ENCODE results near the gene CALML6. TPM values are rescaled to one million over a fixed set of nuclear protein-coding genes. Genes with fewer than 3 reads are reported as not detected.

The CALML6 gene
- total RNA-seq, 2 experiments from 2014 or later, result 0.21 to 0.42 TPM

DNA sequence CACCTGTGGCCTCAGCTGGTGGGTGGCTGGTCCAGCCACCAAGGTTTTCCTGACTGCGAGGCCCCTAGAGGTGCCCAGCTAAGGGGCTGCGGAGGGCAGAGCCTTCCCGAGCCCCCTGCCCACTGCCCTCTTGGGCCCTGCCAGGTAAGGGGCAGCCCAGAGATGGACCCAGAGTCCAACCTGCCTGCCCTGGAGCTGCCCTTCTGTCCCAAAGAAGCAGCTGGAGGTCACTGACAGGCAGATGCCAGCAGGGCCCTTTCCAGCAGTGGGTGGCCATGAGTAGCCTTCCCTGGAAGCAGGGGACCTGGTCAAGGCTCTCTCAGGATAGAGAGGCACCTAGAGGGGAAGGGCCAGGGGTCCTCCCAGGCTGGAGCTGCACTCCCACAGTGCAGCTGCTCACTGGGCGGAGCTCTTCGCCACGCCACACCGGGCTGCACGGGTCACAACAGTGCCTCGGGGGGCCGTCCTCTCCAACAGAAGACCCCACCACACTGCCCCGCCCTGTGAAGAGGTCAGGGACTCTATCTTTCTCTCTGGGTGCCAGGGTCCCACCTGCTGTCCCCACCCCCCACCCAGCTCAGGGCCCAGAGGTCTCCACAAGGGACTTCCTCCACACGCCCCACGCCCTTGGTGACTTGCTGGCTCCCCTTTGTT, 13.3 kb upstream of the CALML6 start:
- H3K4me1 Mint-ChIP-seq (ENCODE audit: low read depth), result peaks cover 9% of the 10 kb centered on the region
- ChIA-PET CTCF (interaction anchor here (0.8 to 1.2 kb wide), 2 partner anchors 13 to 113 kb away, joined by 3 to 4 read pairs; no protein-coding TSS in a partner anchor), POLR2A (no interaction called here)
- no peaks in the 10 kb centered on the region for H3K9me3 Mint-ChIP-seq (ENCODE audit: insufficient read depth)
- ATAC-seq (no peak), DNase-seq (no peak)
- no peaks in the 10 kb centered on the region for H3K27me3 Mint-ChIP-seq (ENCODE audit: low read depth)
- no peak overlapping the region for H3K27ac Mint-ChIP-seq
- no peak overlapping the region for H3K4me3 Mint-ChIP-seq
- H3K36me3 Mint-ChIP-seq (ENCODE audit: low read depth), result no peaks in the 10 kb centered on the region

DNA sequence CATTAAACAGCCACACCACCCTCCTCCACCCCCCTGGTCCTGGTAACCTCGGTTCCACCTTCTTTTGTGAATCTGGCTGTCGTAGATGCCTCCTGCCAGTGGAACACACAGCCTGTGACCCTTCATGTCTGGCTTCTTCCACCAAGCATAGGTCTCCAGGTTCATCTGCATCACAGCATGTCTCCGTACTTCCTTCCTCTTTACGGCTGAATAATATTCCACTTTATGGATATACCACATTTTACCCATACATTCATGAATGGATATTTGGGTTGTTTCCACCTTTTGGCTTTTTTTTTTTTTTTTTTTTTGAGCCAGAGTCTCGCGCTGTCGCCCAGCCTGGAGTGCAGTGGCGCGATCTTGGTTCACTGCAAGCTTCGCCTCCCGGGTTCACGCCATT, 11.8 kb upstream of the CALML6 start:
- POLR2A ChIA-PET, result no interaction called here
- no peaks in the 10 kb centered on the region for H3K9me3 Mint-ChIP-seq (ENCODE audit: insufficient read depth)
- CTCF ChIA-PET, result no interaction called here
- no peak for DNase-seq
- peaks cover 14% of the 10 kb centered on the region for H3K4me1 Mint-ChIP-seq (ENCODE audit: low read depth)
- H3K4me3 Mint-ChIP-seq, result no peak overlapping the region
- ATAC-seq, result no peak
- H3K27me3 Mint-ChIP-seq (ENCODE audit: low read depth), result no peaks in the 10 kb centered on the region
- no peak overlapping the region for H3K27ac Mint-ChIP-seq
- H3K36me3 Mint-ChIP-seq (ENCODE audit: low read depth), result no peaks in the 10 kb centered on the region

DNA sequence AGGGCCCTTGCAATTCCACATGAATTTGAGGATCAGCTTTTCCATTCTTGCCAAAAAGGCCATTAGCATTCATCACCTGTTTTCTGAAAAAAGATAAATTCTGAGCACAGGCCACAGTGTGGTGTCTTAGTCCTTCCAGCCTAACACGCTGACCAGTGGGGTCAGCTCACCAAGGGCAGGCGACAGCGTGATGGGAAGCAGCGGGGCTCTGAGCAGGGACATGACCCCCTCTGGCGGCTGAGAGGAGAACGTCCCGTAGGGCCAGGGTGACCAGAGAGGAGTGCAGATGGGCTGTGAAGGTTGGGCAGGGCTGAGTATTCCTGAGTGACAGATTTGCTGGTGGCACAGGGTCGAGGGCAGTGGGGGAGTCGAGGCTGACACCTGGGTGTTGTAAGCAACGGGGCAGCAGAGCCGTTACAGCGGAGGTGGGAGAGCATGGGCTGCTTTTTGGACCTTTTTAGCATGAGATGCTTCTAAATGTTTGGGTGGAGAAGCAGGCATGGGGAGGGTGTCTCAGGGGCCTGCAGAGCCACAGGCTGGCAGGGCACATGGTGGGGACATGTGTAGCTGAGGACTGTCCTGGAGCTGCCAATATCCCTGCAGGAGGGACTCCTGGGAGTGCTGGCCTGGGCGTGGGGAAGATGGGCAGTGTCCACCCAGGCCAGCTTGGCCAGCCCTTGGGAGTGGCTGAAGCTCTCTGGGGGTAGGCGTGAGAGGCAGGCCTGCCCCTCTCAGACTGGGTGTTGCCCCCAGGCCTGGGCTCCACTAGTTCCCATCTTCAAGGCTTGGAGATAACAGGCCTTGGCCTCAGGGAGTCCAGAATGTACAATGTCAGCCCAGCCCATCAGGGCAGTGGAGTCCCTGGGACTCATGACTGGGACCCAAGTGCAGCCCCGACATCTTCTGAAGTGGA, 8.6 kb upstream of the CALML6 start:
- H3K27me3 Mint-ChIP-seq (ENCODE audit: low read depth), result no peaks in the 10 kb centered on the region
- H3K4me3 Mint-ChIP-seq, result no peak overlapping the region
- H3K4me1 Mint-ChIP-seq (ENCODE audit: low read depth), result peaks cover 21% of the 10 kb centered on the region
- ATAC-seq (peak; percentile 47), DNase-seq (peak; percentile 81)
- ChIA-PET POLR2A (interaction anchor here (1.4 kb wide), 1 partner anchor 15 kb away, joined by 4 read pairs; no protein-coding TSS in a partner anchor), CTCF (interaction anchor here (0.7 to 4.2 kb wide), 26 partner anchors 8 to 276 kb away, joined by 3 to 38 read pairs (median 4); no protein-coding TSS in a partner anchor)
- H3K9me3 Mint-ChIP-seq (ENCODE audit: insufficient read depth), result no peaks in the 10 kb centered on the region
- peak overlapping the region; percentile 5 for H3K27ac Mint-ChIP-seq
- no peaks in the 10 kb centered on the region for H3K36me3 Mint-ChIP-seq (ENCODE audit: low read depth)

DNA sequence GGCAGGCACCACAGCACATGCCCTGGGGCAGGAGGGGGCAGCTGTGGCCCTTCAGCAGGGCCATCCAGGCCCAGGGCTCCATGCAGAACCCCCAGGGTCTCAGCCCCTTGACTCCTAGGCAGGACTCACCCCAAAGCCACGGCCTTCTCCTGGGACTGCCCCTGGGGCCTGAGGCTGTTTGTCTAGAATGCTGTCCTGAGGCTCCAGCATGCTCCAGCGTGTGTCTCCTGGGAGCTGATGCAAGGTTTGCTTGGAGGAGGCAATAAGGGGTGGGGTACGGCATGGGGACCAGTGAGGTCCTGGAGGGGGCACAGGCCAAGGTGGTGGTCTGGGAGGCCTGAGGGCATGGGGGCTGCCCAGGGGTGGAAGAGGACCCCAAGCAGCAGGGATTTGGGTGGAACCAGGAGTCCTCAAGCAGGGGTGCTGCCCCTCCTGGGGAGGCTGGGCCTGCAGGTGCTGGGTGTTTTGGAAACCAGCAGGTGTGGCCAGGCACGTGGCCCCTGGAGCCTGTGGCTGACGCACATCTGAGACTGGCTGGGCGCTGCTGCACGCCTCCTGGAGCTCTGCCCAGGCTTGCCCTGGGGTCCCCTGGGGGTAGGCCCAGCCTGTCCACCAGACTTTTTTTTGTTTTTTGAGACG, 7.8 kb upstream of the CALML6 start:
- no peak overlapping the region for H3K27ac Mint-ChIP-seq
- ChIA-PET POLR2A (interaction anchor here (0.7 kb wide), 1 partner anchor 99 kb away, joined by 4 read pairs; no protein-coding TSS in a partner anchor), CTCF (interaction anchor here (0.7 to 4.2 kb wide), 6 partner anchors 8 to 80 kb away, joined by 3 to 38 read pairs (median 15); no protein-coding TSS in a partner anchor)
- no peaks in the 10 kb centered on the region for H3K27me3 Mint-ChIP-seq (ENCODE audit: low read depth)
- no peak for ATAC-seq
- no peak for DNase-seq
- peaks cover 21% of the 10 kb centered on the region for H3K4me1 Mint-ChIP-seq (ENCODE audit: low read depth)
- no peaks in the 10 kb centered on the region for H3K9me3 Mint-ChIP-seq (ENCODE audit: insufficient read depth)
- H3K4me3 Mint-ChIP-seq, result no peak overlapping the region
- H3K36me3 Mint-ChIP-seq (ENCODE audit: low read depth), result no peaks in the 10 kb centered on the region

DNA sequence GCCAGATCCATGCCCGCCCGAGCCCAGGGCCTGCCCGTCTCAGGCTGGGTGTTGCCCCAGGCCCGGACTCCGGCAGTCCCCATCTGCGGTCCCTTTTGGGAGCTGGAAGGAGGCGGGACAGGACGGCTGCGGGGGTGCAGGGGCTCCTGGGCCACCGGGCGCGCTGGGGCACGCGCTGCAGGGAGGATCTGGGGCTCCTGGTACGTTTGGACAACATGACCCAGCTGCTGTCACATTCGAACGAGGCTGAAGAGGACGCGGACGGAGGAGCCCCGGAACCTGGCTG, 6.6 kb upstream of the CALML6 start:
- CTCF ChIA-PET, result interaction anchor here (0.6 to 4.2 kb wide), 20 partner anchors 10 to 184 kb away, joined by 3 to 38 read pairs (median 4); partner anchors contain the start of gene CDK11A
- no peaks in the 10 kb centered on the region for H3K36me3 Mint-ChIP-seq (ENCODE audit: low read depth)
- DNase-seq (peak; percentile 50), ATAC-seq (peak; percentile 31)
- H3K27me3 Mint-ChIP-seq (ENCODE audit: low read depth), result no peaks in the 10 kb centered on the region
- H3K4me3 Mint-ChIP-seq, result peak overlapping the region; percentile 67
- H3K4me1 Mint-ChIP-seq (ENCODE audit: low read depth), result peaks cover 21% of the 10 kb centered on the region
- no peaks in the 10 kb centered on the region for H3K9me3 Mint-ChIP-seq (ENCODE audit: insufficient read depth)
- peak overlapping the region; percentile 77 for H3K27ac Mint-ChIP-seq
- POLR2A ChIA-PET, result interaction anchor here (0.9 to 2.2 kb wide), 8 partner anchors 9 to 184 kb away, joined by 3 to 11 read pairs (median 5); partner anchors contain the start of gene CDK11A

DNA sequence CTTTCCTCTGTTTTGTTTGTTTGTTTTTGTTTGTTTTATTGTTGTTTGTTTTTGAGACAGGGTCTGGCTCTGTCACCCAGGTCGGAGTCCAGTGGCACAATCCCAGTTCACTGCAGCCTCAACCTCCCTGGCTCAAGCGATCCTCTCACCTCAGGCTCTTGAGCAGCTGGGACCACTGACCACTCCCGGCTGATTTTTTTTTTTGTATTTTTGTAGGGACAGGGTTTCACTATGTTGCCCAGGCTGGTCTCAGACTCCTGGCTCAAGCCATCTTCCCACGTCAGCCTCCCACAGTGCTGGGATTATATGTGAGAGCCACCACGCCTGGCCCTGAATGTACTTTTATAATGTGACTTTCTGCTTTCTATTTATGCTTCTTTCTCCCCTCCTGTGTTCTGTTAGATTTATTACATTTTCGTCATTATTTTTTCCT, 5.0 kb upstream of the CALML6 start:
- peaks cover 21% of the 10 kb centered on the region for H3K4me1 Mint-ChIP-seq (ENCODE audit: low read depth)
- POLR2A ChIA-PET, result interaction anchor here (0.6 to 2.2 kb wide), 5 partner anchors 18 to 130 kb away, joined by 3 to 11 read pairs (median 5); no protein-coding TSS in a partner anchor
- CTCF ChIA-PET, result interaction anchor here (0.9 to 4.2 kb wide), 14 partner anchors 11 to 141 kb away, joined by 3 to 38 read pairs (median 5); no protein-coding TSS in a partner anchor

DNA sequence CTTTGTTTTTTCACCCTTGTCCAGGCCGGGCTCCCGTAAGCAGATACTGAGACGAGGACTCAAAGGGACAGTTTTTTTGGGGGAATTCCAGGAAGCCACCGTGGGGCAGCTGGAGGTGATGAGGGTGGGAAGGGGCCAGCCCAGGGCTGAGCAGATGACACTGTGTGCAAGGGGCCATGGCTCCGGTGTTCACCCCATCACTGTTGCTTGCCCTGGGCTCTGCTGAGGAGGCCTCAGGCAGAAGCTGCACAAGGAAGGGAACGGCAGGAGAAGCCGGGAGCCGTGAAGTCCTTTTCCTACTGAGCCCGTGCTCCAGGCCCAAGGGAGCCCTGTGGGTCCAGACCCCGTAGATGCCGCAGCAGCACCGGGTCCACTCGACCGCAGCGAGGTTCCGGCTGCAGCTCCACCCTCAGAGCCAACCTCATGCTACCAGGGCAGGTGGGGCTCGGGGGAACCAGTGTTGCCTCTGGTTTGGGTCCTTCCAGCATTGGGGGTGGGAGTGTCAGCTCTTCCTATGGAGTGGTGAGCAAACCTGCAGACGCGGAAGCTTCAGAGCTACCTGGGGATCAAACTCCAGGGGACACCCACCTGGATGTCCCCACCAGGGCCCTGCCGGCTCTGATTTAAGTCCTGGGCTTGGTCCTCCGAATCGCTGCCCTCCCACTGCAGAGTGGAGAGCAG, 4.3 kb upstream of the CALML6 start:
- DNase-seq (no peak), ATAC-seq (no peak)
- Mint-ChIP-seq H3K27ac (no peak overlapping the region), H3K4me1 (ENCODE audit: low read depth) (peaks cover 21% of the 10 kb centered on the region), H3K9me3 (ENCODE audit: insufficient read depth) (no peaks in the 10 kb centered on the region), H3K27me3 (ENCODE audit: low read depth) (peaks cover 3% of the 10 kb centered on the region), H3K4me3 (peak overlapping the region; percentile 78), H3K36me3 (ENCODE audit: low read depth) (no peaks in the 10 kb centered on the region)
- POLR2A ChIA-PET, result no interaction called here
- CTCF ChIA-PET, result interaction anchor here (2.4 to 4.2 kb wide), 2 partner anchors 12 to 134 kb away, joined by 14 to 38 read pairs; no protein-coding TSS in a partner anchor

More for the DNA sequence above, 5.0 kb upstream of the CALML6 start:
- Mint-ChIP-seq H3K27ac (peak overlapping the region; percentile 84), H3K36me3 (ENCODE audit: low read depth) (no peaks in the 10 kb centered on the region), H3K9me3 (ENCODE audit: insufficient read depth) (no peaks in the 10 kb centered on the region), H3K27me3 (ENCODE audit: low read depth) (peaks cover 3% of the 10 kb centered on the region), H3K4me3 (peak overlapping the region; percentile 78)
- no peak for ATAC-seq
- DNase-seq, result no peak

DNA sequence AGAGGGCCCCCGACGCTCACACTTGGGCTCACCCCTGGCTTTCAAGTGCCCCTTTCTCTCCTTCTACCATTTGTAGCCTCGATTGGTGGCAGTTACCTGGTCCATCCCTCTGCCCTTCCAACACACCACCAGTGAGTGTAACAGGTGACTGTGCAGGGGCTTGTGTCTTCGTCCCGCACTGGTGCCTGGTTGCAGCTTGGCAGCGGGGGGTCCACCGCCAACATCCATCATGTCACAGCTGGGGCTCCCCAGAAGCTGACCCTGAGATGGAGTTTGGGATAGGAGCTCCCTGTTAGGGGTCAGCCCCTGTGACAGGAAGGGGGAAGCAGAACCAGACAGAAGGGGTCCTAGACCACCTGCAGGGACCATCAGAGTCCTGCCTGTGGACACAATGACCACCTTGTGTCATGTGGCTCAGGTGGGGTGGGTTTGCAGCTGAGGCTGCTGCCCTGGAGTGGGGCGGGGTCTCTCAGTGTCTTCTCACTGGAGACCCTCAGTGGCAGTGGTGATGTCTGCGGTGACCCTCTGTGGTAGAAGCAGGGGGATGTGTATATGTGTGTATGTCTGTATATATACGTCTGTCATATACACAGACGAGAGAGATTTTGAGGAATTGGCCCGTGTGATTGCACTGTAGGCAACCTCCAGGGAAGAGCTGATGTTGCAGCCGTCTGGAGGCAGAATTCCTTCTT, 3.6 kb upstream of the CALML6 start:
- Mint-ChIP-seq H3K9me3 (ENCODE audit: insufficient read depth) (no peaks in the 10 kb centered on the region), H3K36me3 (ENCODE audit: low read depth) (no peaks in the 10 kb centered on the region), H3K4me1 (ENCODE audit: low read depth) (peaks cover 16% of the 10 kb centered on the region), H3K27ac (no peak overlapping the region), H3K27me3 (ENCODE audit: low read depth) (peaks cover 3% of the 10 kb centered on the region), H3K4me3 (no peak overlapping the region)
- ATAC-seq, result no peak
- DNase-seq, result no peak
- ChIA-PET CTCF (no interaction called here), POLR2A (no interaction called here)

DNA sequence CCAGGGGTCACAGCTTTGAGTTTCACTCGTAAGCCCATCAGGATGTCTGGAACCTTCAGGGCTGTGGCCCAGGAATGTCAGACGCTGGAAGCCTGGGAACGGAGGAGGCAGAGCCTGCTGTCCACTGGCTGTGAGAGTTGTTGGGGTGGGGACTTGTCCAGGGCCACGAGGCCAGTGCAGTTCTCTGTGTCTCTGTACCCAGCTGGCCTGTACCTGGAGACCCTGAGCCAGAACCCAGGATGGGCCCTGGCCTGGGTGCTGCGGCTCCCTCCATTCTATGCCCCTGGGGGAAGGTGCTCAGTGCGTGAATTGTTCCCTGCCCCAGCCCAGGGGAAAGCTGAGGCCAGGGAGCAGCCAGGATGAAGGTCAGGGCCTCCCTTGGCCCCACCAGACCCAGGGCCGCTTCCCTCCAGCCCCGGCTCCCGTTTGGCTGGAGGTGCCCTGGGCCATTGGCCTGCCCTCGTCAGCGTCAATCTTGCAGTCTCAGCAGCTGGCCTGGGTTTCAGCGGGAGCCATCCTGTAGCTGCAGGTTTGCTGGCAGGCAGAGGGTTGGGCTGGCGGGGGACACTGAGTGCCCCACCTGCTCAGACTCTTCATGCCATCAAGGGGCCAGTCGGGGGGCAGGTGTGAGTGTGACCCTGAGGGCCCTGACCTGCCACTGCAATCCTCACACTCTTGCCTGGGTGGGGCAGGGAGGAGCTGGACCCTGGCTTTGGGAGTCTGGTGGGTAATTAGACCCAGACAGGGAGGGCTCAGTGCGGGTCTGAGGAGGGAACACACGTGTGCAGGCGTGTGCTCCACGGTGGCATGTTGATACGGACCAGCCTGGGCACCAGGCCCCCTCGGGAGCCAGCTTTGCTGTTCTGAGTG, 724 bp upstream of the CALML6 start:
- no peaks in the 10 kb centered on the region for H3K36me3 Mint-ChIP-seq (ENCODE audit: low read depth)
- CTCF ChIA-PET, result no interaction called here

More for the DNA sequence above, 724 bp upstream of the CALML6 start:
- DNase-seq (no peak), ATAC-seq (no peak)
- POLR2A ChIA-PET, result no interaction called here
- Mint-ChIP-seq H3K4me1 (ENCODE audit: low read depth) (peaks cover 13% of the 10 kb centered on the region), H3K27ac (no peak overlapping the region), H3K4me3 (no peak overlapping the region), H3K9me3 (ENCODE audit: insufficient read depth) (no peaks in the 10 kb centered on the region), H3K27me3 (ENCODE audit: low read depth) (peaks cover 3% of the 10 kb centered on the region)

Data from activated CD8-positive, alpha-beta T cell treated with anti-CD3 and anti-CD28 coated beads, Interleukin-2, amount 10 ng/mL, durations not matched to agents 7 days and 5 days (primary cell).